ENCODE results near the gene NPAS2. TPM values are rescaled to one million over a fixed set of nuclear protein-coding genes. Genes with fewer than 3 reads are reported as not detected.

The NPAS2 gene
- total RNA-seq, 4 donors from 2014 or later = 4.7 to 131 (median 11.2) TPM

DNA sequence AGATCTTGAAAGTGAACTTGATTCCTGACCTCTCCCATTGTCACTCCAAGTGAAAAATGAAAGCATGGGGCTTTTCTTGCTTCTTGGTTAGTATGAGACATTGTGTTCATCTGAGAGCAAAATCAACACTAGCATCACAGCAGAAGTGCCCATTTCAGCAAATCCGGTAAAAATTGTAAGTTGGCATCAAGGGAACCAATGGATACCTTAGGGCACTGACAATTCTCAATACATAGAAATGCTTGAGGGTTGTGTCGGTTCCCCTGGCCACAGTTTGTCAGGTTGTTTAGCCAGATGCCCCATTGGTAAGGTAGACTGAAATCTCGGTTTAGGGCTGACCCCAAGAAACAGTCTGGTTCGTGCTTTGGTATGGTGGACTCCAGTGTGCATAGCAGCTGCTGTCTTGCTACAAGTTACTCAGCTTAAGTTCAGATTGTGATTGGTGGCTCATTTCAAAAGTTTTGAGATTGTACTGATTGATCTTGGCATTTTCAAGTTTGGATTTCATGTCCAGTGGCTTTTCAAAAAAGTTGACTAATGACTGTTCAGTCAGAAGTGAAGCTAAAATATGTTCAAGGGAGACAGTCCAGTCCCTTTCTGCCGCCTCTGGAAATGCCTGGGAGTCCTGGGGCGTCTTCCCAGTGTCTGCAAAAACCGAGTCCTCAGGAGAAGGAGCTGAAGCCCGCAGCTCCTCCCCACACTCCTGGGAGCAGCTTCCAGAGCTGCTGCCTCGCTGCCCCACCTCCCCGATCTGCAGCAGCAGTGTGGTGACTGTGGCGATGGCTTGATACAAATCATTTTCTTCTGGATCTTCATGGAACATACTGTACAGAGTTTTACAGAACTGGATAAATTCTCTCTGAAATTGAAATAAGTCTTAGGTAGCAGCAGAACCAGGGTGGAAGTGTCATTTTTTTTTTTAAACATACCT lies 187.7 kb downstream of the NPAS2 start:
- TF ChIP-seq, protein P1, sequence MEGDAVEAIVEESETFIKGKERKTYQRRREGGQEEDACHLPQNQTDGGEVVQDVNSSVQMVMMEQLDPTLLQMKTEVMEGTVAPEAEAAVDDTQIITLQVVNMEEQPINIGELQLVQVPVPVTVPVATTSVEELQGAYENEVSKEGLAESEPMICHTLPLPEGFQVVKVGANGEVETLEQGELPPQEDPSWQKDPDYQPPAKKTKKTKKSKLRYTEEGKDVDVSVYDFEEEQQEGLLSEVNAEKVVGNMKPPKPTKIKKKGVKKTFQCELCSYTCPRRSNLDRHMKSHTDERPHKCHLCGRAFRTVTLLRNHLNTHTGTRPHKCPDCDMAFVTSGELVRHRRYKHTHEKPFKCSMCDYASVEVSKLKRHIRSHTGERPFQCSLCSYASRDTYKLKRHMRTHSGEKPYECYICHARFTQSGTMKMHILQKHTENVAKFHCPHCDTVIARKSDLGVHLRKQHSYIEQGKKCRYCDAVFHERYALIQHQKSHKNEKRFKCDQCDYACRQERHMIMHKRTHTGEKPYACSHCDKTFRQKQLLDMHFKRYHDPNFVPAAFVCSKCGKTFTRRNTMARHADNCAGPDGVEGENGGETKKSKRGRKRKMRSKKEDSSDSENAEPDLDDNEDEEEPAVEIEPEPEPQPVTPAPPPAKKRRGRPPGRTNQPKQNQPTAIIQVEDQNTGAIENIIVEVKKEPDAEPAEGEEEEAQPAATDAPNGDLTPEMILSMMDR (IDR thresholded peaks at IDR 0.05; ENCODE audit: low read depth) = no peak

DNA sequence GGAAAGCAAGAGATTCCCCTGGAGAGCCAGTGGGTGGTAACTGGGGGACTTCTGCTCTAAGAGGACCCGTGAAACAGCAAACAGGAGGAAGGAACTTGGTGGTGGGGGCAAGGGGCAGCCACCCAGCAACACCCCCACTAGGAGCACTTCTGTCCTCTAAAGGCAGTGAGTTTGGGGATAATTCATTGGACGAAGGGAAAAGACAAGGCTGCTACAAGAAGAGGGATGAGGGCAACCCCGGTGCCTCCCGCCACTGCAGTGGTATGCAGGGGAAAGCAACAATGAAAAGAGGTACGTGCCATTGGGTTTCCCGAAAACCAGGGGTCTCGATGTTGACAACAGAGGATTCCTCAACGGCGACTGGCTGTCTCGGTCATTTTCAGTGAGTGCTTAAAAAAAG lies 191.2 kb downstream of the NPAS2 start:
- TF ChIP-seq, protein P1 (IDR thresholded peaks at IDR 0.05; ENCODE audit: low read depth) = no peak

DNA sequence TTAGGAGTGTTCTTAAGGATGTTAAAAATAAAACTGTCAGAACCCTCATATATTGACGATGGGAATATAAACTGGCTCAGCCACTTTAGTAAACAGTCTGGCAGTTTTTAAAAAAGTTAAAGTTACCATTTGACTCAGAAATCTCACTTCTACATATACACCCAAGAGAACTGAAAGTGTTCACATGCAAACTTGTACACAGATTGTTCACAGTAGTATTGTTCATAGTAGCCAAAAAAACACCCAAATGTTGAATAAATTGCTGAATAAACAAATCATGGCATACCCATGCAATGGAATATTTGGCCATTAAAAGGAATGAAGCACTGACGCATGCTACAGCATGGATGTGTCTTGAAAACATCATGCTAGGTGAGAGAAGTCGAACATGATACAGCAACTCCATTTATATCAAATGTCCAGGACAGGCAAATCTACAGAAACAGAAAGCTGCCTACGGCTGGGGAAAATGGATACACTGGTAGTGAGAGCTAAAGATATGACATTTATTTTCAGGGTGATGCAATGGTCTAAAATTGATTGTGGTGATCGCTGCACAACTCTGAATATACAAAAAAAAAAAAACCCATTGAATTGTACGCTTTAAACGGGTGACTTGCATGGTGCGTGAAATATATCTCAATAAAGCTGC lies 192.2 kb downstream of the NPAS2 start:
- TF ChIP-seq, protein P1 (IDR thresholded peaks at IDR 0.05; ENCODE audit: low read depth) = no peak

DNA sequence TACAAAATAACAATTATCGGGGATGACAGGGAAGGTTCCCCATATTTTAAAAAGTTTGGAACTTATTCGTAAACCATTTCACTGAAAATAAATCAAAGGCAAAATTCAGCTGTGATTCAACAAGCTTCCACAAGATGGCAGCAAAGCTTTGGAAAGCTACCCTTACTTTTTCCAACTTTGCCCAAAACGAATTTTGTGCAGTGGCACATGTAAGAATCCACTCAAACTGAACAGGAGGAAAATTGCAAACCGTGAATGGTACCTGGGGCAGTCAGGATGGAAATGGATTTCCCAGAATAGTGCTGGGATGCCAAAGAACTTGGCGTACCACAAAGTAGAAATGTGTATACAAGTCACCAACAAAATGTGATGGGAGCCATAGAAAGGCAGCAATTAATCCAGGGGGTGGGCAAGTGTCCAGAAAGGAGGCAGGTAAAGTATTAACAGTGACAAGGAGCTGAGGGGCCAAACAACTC lies 192.8 kb downstream of the NPAS2 start:
- TF ChIP-seq, protein P1 (IDR thresholded peaks at IDR 0.05; ENCODE audit: low read depth) = no peak

DNA sequence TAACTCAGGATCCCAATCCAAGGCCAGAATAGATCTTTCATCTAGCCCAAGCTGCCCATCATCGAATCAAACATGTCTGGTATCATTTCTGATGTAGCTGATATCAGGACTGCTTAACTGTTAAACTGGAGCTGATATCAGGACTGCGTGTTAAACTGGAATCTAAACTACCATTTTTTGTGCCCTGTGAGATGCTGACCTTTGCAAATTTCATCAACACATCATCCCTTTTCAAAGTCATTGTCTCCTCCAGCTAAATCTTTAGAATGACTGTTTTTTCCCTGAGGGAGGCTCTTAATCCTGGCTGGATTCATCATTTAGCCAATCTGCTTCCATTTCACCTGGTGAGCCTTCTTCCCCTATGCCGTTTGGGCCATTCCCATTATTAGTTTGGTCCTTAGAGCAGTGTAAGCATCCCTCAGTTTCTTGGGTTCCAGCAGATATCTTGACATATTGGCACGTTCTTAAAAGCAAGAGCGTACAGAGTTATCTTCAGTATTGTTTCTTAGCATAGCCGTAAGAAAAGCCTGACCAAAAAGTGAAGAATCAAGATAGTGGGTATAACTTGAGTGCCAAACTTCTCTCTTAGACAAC lies 194.4 kb downstream of the NPAS2 start:
- TF ChIP-seq, protein P1 (IDR thresholded peaks at IDR 0.05; ENCODE audit: low read depth) = no peak

DNA sequence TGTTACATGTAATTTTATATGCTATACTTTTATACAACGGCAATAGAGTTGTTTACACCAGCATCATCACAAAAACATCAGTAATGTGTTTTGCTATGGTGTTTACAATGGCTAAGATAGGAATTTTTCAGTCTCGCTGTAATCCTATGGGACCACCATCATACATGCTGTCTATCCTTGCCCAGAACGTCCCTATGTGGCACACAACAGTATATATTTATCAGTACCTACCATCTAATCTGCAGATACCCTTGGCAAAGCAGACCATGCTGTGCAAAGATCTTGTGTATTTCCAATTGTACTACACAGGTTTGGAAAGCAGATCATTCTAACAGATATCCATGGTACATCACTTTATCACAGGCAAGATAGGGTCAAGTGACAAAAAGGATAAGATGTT lies 197.4 kb downstream of the NPAS2 start:
- TF ChIP-seq, protein P1 (IDR thresholded peaks at IDR 0.05; ENCODE audit: low read depth) = no peak

DNA sequence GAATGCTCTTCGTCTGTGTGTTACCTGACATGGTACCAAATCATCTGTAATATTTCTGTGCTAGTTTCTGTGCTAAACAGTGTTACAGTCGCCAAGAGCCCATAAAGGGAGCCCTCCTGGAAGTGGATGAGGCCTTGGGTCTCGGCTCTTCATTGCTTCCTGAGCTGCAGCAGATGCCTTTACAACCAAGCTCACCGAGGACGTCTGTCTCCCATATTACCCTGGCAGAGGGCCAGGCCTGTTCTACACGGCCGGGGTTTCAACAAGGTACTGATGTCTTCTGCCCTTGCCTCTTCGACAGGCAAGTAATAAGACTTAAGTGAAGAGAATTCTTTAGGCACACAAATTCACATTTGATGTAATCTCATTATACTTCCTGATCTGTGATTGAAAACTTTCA lies 199.0 kb downstream of the NPAS2 start:
- TF ChIP-seq, protein P1 (IDR thresholded peaks at IDR 0.05; ENCODE audit: low read depth) = no peak
